ENCODE results near the gene PIAS4. TPM values are rescaled to one million over a fixed set of nuclear protein-coding genes. Genes with fewer than 3 reads are reported as not detected.

PIAS4 gene
- total and polyA plus RNA-seq, 7 donors, result 7.2 to 29.9 (median 18.6) TPM

GRCh38 chr19:4012092-4012974 is 4.8 kb downstream of the PIAS4 start:
- H3K36me3 ChIP-seq, result peaks cover 7 to 19% (median 13%) of the 10 kb centered on the region in 4 donors
- no peak overlapping the region for H3K4me3 ChIP-seq
- intact Hi-C loops (cut with DNase I), result no loop called here
- H3K4me1 ChIP-seq, result peaks cover 0 to 92% (median 90%) of the 10 kb centered on the region in 4 donors
- peak overlapping the region; percentile 26 to 86 (median 84) for H3K27ac ChIP-seq
- peak; percentile 85 for DNase-seq
- no peaks in the 10 kb centered on the region for H3K27me3 ChIP-seq
- no peaks in the 10 kb centered on the region for H3K9me3 ChIP-seq
- TF ChIP-seq POLR2AphosphoS5 (IDR thresholded peaks at IDR 0.05) (peak in 2 of 4 donors; percentile 23 to 45), POLR2A (IDR thresholded peaks at IDR 0.05) (no peak), CTCF (IDR thresholded peaks at IDR 0.05) (no peak), EP300 (IDR thresholded peaks at IDR 0.05) (peak in 1 of 4 donors; percentile 35)
- WGBS, 2 donors, result 42 to 73% methylated on average over 27 of the region's 27 CpGs

GRCh38 chr19:4012975-4013634 is 5.6 kb downstream of the PIAS4 start:
- Histone ChIP-seq H3K27me3 (no peaks in the 10 kb centered on the region), H3K9me3 (no peaks in the 10 kb centered on the region), H3K4me3 (no peak overlapping the region), H3K4me1 (peaks cover 0 to 91% (median 91%) of the 10 kb centered on the region in 4 donors), H3K36me3 (peaks cover 7 to 21% (median 13%) of the 10 kb centered on the region in 4 donors), H3K27ac (peak overlapping the region; percentile 26 to 86 (median 84))
- TF ChIP-seq CTCF (IDR thresholded peaks at IDR 0.05) (no peak), POLR2A (IDR thresholded peaks at IDR 0.05) (no peak), EP300 (IDR thresholded peaks at IDR 0.05) (no peak)
- peak; percentile 68 for DNase-seq
- 95 to 96% methylated on average over 33 of the region's 33 CpGs for WGBS, 2 donors
- intact Hi-C loops (cut with DNase I), result no loop called here

GRCh38 chr19:4013886-4014540 is 6.5 kb downstream of the PIAS4 start:
- H3K36me3 ChIP-seq, result peaks cover 7 to 28% (median 13%) of the 10 kb centered on the region in 4 donors
- peak; percentile 66 for DNase-seq
- peaks cover 0 to 91% (median 90%) of the 10 kb centered on the region in 4 donors for H3K4me1 ChIP-seq
- H3K27me3 ChIP-seq, result no peaks in the 10 kb centered on the region
- no peak for TF ChIP-seq EP300 (IDR thresholded peaks at IDR 0.05)
- TF ChIP-seq CTCF (IDR thresholded peaks at IDR 0.05), result no peak
- TF ChIP-seq POLR2AphosphoS5 (IDR thresholded peaks at IDR 0.05), result no peak
- no peak for TF ChIP-seq POLR2A (IDR thresholded peaks at IDR 0.05)
- no peaks in the 10 kb centered on the region for H3K9me3 ChIP-seq
- peak overlapping the region; percentile 68 to 86 (median 84) for H3K27ac ChIP-seq
- 94 to 95% methylated on average over 20 of the region's 20 CpGs for WGBS, 2 donors
- H3K4me3 ChIP-seq, result no peak overlapping the region
- intact Hi-C loops (cut with DNase I), result loop anchor here (2.0 kb wide), 1 partner anchor 43 kb away; no protein-coding TSS in a partner anchor

- Histone ChIP-seq H3K4me1 (peaks cover 0 to 91% (median 90%) of the 10 kb centered on the region in 4 donors), H3K4me3 (peak overlapping the region in 3 of 4 donors; percentile 6 to 35 (median 32)), H3K27me3 (no peaks in the 10 kb centered on the region), H3K27ac (peak overlapping the region; percentile 68 to 86 (median 84)), H3K36me3 (peaks cover 7 to 28% (median 13%) of the 10 kb centered on the region in 4 donors), H3K9me3 (no peaks in the 10 kb centered on the region)
- TF ChIP-seq EP300 (IDR thresholded peaks at IDR 0.05), result no peak
- peak in 1 of 4 donors; percentile 6 for TF ChIP-seq POLR2AphosphoS5 (IDR thresholded peaks at IDR 0.05)
- WGBS, 2 donors, result 72 to 82% methylated on average over 25 of the region's 25 CpGs
- intact Hi-C loops (cut with DNase I), result loop anchor here (2.0 kb wide), 1 partner anchor 42 kb away; no protein-coding TSS in a partner anchor
- peak; percentile 77 for DNase-seq
Observed at GRCh38 chr19:4014541-4015491, 7.3 kb downstream of the PIAS4 start.
